ENCODE data around the gene MOBP.

MOBP gene

DNA sequence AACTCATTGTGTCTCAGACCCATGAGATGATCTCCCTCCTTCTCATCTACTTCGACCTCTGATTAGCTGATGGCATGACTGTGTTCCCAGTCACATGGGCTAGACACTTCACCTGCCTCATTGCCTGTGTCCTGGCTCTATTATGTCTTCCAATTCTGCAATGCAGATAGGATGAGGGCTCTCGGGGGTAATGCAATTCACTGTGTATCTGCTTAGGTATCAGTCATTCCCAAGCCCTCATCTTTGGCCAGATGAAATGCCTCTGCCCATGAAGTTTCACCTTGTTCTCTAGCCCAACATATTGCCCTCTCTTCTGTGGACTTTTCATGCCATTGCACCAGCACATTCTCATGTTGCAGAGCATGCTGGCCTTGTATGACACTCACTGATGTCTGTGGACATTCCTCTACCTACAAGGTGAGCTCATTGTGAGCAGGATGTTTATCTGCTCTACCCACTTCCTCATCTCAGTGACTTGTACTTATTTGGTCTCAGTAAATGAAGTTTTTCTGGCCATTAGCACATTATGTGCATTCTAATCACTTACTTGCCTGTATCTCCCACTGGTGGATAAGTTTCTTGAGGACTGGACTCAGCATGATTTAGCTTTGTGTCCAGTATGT lies 32.3 kb downstream of the MOBP start:
- no peak for DNase-seq (ENCODE audit: low read depth in 2 of 2)

DNA sequence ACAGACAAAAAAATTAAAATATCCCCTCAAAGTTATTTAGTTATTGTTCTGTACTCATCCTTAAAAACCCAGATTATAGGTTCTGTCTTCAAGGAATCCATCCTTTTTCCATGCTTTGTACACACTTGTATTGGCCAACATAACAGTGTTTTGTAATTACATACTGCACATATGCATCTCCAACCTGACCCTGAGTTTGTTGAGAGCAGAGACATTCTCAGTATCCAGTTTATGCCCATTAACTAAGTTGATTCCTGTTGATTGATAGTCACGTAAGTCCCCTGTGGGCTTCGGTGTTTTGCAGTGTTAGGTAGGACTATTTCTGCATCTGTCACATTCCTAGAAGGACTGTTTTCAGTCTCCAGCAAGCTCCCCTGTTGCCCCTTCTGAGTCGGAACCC lies 33.6 kb downstream of the MOBP start:
- no peak for DNase-seq (ENCODE audit: low read depth in 2 of 2)

DNA sequence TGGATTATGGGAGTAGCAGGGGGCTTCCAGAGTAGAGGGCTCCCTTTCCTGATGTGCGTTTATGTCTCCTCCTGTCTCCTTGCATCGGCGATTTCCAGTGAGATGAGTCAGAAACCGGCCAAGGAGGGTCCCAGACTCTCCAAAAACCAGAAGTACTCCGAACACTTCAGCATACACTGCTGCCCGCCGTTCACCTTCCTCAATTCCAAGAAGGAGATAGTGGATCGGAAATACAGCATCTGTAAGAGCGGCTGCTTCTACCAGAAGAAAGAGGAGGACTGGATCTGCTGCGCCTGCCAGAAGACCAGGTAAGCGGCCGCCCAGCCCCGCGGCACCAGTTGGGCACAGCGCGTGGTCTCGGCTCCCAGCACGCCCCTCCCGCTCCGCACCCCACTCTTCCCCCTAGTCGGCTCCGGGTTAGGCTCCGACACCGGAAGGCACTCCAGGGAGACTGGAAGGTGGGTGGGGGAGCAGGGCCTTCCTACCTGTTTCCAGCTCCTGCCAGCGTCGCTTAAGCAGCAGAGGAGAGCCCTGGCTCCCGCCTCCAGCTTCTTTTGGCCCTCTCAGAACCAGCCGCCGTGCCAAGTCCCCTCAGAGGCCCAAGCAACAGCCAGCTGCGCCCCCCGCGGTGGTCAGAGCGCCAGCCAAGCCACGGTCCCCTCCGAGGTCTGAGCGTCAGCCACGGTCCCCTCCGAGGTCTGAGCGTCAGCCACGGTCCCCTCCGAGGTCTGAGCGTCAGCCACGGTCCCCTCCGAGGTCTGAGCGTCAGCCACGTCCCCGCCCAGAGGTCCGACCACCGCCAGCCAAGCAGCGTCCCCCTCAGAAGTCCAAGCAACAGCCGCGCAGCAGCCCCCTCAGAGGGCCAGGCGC lies 34.7 kb downstream of the MOBP start:
- no peak for DNase-seq (ENCODE audit: low read depth in 2 of 2)

- no peak for DNase-seq (ENCODE audit: low read depth in 2 of 2)
Measured at GRCh38 chr3:39502838-39503145, 35.3 kb downstream of the MOBP start.

DNA sequence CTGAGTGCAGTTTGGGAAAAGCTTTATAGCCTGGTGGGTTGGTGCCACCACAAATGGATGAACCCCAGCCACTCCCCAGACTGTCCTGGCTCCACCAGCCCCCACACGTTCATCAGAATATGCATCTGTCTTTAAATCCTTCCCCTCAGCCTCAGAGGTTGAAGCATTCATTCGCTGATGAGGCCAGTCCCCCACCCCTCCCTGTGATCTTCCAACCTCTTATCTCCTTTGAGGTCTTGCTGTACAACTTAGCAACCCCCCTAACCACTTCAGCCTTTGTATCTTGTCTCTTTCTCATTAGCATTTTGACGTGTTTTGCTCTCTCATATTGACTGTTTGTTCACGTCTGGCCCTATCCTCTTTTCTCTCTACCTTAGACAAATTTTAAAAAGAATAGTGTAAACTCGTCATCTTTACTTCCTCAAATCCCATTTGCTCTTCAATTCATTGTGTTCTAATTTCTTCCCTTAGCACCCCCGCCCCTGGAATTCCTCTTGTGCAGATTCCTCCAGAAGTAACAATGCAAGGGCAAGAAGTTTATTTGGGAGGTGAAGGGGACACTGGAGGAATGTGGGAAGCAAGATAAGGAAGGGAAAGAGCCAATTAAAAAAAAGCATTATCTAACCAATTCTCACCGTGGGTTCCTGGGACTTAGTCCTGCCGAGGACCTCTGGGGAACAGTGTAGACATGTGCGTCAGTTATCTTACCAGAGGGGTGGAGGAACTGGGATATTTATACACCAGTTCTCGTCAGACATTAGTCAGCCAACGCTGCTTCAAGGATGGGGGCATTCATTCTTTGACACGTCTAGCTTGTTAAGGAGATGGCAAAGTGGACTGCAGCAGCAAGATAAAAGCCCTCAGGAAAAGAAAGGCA lies 38.6 kb downstream of the MOBP start:
- no peak for DNase-seq (ENCODE audit: low read depth in 2 of 2)

DNA sequence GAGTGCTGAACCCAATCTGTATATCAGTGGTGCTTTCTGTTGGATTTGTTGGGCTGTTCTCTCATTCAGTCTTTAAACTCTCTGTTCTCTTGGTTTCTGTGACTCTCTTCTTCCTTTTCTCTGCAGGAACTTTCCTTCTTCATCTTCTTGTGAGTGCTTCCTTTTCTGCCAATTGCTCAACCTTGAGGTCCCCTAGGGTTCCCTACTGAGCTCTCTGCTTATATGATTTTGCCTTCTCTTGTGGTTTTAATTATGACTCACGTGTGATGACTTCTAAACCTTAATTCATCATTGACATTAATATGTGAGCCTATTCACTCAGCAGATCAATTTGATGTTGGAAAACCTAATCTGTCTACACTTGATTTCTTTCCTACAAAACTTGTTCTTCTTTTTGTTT lies 39.4 kb downstream of the MOBP start:
- DNase-seq (ENCODE audit: low read depth in 2 of 2): no peak

- no peak for DNase-seq (ENCODE audit: low read depth in 2 of 2)
Measured at GRCh38 chr3:39513791-39514369, 46.4 kb downstream of the MOBP start.

DNA sequence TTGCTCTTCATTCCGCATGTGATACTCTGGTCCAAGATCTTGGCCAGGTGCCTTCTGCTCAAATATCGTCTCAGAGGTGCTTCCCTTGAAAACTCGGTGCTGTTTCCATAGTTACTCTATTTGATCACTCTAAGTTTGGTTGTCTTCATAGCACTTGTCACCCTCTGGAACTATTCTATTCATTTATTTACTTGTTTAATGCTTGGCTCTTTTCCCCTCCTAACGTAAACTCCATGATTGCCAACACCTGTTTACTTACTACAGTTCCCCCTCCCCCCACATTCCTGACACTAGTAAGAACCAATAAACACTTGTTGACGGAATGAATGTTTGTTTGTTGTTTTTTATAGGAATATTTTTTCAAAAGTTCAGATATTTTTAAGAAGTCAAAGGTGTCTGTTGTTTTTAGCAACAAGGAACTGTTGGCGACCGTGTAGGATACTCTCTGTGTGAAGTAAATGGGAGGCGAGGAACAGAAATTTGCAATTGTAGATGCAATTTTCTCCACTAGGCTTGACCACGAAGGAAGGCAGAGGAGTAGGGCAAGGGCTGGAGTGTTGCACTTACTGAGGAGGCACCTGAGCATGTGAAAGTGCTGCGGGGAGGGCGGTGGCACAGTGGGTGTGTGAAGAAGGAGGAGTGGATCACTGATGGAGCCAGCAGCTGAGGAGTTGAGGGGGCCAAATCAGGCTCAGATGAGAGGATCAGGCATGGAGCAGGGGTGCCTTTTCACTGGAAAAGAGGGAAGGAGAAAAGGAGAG lies 48.4 kb downstream of the MOBP start:
- no peak for DNase-seq (ENCODE audit: low read depth in 2 of 2)

- DNase-seq (ENCODE audit: low read depth in 2 of 2): no peak
Measured at GRCh38 chr3:39519103-39519502, 51.6 kb downstream of the MOBP start.

- DNase-seq (ENCODE audit: low read depth in 2 of 2): no peak
Measured at GRCh38 chr3:39519554-39520288, 52.2 kb downstream of the MOBP start.

GRCh38 chr3:39521456-39521855 lies 54.0 kb downstream of the MOBP start:
- no peak for DNase-seq (ENCODE audit: low read depth in 2 of 2)

GRCh38 chr3:39524107-39524506 lies 56.6 kb downstream of the MOBP start:
- no peak for DNase-seq (ENCODE audit: low read depth in 2 of 2)

GRCh38 chr3:39528844-39529243 lies 61.4 kb downstream of the MOBP start:
- DNase-seq (ENCODE audit: low read depth in 2 of 2): no peak

- DNase-seq (ENCODE audit: low read depth in 2 of 2): no peak
Measured at GRCh38 chr3:39529577-39529976, 62.1 kb downstream of the MOBP start.

GRCh38 chr3:39531066-39531465 lies 63.6 kb downstream of the MOBP start:
- no peak for DNase-seq (ENCODE audit: low read depth in 2 of 2)

- DNase-seq (ENCODE audit: low read depth in 2 of 2): no peak
Measured at GRCh38 chr3:39531665-39532064, 64.2 kb downstream of the MOBP start.

DNA sequence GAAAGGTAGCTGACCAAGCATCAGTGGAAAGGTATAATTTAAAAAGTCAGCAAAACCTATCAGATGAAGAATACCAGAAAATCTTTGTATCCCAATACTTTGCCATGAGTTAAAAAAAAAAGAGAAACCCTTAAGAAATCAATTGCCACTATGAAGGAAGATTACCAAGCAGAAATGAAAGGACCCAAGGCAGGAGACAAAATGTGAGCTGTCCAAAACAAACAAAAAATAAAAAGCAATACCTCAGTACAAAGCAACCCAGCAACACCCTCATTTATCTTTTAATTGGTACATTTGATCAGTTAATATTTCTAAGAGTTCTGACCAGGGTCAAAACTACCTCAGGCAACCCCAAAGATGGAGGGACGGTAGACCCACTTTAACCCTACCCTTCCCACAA lies 65.3 kb downstream of the MOBP start:
- DNase-seq (ENCODE audit: low read depth in 2 of 2): no peak

DNA sequence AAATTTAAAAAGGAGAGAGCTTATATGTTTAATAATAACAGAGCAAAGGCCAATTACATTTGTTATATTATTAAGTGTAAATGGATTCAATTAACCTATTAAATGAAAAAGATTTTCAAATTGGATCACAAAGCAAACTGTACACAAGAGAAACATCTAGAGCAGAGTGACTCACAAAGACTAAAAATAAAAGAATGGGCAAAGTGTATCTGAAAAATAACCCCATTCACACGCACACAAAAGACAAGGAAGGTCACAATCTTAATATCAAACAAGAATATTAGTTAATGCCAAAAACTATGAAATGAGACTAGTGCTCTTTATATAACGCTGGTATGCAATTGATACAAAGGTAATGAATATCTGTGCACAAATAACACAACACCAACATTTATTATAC lies 65.7 kb downstream of the MOBP start:
- no peak for DNase-seq (ENCODE audit: low read depth in 2 of 2)

DNA sequence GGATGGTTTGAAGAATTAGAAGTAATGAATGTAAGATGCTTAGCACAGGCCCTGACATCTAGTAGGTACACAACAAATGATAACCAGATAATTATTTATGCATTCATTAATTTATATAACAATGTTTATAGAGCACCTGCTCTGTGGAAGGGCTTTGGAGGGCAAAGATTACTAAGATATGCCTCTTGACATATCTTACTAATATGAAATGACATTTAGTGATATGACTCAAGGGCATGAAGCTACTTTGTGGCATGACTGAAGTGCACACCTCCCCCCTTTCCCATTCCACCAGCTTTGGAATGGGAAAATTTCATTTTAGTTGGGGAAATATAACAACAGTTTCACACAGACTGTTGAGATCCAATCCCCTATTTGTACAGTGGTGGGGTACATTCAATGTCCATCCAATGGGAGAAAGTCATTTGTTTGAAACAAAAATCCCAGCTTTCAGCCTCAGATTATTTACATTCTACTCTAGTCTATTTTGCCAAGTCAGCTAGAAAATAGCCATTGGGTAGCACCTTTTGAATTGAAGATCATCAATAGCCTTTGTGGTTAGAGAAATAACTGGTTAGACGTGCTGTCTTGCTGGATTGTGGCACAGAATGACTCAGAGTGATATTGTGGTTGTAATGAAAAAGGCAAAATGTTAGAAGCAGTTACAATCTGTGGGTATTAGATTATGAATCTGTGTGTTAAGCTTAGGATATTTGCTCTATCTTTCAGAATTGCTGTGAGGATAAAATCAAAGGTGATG lies 72.9 kb downstream of the MOBP start:
- no peak for DNase-seq (ENCODE audit: low read depth in 2 of 2)

DNA sequence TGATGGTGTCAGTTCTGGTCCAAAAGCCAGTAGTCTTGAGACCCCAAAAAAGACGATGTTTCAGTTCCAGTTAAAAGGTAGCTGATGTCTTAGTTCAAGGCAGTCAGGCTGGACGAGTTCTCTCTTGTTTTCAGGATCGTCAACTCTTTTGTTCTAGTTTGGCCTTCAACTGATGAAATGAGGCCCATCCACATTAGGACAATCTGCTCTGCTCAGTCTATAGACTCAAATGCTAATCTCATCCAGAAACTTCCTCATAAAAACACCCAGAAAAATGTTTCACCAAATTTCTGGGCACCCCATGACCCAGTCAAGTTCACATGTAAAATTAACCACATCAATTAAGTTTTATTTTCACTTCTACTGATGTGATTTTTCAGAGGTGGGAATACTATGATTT lies 74.0 kb downstream of the MOBP start:
- DNase-seq (ENCODE audit: low read depth in 2 of 2): no peak

All from activated CD8-positive, alpha-beta memory T cell treated with anti-CD3 and anti-CD28 coated beads for 4 hours (primary cell).